Mucosa of gallbladder (tissue), 1 donor: ENCODE results near the gene MICOS13. TPM values are rescaled to one million over a fixed set of nuclear protein-coding genes. Genes with fewer than 3 reads are reported as not detected.

Source experiments
- DNase-seq: peaks from one replicate; pipeline ENCODE4 v3.0.0-alpha.2; 2020; ENCODE audit warnings: low spot score
- total RNA-seq: library from RNA; stranded (reverse); gene quantifications from one replicate; pipeline ENCODE4 v1.2.1, GENCODE V29; 2021
- donor health status: DM: no; HTN: no; CAD: no.

The MICOS13 gene
- total RNA-seq, 1 donor from 2014 or later, result 62.6 TPM

DNA sequence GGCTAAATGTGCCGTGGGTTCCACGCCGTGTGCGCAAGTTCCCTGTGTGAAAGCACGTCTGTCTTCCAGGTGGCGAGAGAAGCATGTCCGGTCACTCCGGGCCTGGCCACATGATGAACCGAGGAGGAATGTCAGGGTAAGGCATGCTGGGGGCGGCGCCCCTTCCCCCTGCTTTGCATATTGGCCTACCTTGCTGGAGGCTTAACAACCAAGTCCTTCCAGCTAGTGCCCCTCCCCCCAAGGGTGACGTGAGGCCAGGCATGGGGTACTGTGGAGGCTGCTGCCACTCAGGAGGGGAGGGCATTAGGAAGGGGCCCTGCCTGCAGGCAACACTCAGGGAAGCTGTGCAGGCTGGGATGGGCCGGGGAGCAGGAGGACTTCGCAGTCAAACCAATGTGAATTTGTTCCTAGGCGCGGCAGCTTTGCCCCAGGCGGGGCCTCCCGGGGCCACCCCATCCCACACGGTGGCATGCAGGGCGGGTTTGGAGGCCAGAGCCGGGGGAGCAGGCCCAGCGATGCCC, 12.5 kb downstream of the MICOS13 start:
- no peak for DNase-seq

DNA sequence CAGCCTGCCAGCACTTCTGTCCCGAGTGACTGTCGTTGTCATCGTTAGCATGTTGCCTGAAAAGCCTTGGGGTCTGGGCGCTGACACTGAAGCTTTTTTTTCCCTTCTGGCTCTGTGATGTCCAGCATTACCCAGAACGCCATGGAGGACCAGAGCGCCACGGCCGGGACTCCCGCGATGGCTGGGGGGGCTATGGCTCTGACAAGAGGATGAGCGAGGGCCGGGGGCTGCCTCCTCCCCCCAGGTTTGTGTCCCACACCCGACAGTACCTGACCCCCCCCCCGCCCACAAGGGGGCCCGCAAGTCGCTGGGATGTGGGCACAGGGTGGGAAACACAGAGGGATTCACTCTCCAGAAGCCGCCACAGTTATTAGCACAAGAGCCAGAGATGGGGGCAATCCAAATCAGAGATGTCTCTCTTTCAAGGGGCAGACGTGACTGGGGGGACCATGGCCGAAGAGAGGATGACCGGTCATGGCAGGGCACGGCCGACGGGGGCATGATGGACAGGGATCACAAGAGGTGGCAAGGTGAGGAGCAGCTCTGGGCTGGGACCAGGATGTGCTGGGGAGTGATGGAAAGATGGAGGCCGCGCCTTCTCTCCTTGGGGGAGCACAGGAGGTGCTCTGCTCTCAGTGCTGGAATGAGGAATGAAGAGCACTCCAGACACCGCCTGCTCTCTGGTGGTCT, 13.2 kb downstream of the MICOS13 start:
- no peak for DNase-seq

GRCh38 chr19:5665781-5666513, 14.4 kb downstream of the MICOS13 start:
- no peak for DNase-seq

DNA sequence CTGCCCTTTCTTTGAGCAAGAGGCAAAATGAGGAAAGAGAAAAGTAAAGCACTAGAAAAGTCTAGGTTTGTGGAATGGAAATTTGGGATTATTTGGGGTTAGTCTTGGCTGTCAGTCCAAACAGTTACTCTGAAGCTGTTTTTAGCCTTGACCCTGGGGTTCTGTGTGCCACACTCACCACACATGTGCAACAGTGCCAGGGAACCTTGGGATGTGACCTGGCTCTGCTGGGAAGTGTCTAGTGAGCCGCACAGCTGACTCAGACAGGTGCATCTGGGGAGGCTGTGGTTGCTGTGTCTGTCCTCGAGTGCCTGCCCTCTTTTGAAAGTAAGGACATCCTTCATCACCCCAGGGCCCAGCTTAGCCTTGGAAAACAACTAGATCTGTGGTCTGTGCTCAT, 15.8 kb downstream of the MICOS13 start:
- no peak for DNase-seq

DNA sequence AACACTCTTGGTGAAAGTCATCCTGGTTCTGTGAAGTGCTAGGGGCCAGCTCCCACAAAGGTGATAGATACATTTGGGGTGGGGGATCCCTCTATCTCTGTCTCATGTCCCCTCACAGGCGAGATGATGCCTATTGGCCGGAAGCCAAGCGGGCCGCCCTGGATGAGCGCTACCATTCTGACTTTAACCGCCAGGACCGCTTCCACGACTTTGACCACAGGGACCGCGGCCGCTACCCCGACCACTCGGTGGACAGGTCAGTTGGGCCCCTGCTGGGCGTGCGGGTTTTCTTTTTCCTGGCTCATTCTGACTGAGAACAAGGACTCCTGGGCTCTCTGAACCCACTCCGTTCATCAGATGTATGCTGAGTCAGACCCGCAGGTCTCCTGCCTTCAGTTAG, 16.4 kb downstream of the MICOS13 start:
- no peak for DNase-seq

- no peak for DNase-seq
Observed at GRCh38 chr19:5661483-5661882, 18.8 kb downstream of the MICOS13 start.

- DNase-seq, result no peak
Observed at GRCh38 chr19:5655412-5655811, 24.9 kb downstream of the MICOS13 start.

DNA sequence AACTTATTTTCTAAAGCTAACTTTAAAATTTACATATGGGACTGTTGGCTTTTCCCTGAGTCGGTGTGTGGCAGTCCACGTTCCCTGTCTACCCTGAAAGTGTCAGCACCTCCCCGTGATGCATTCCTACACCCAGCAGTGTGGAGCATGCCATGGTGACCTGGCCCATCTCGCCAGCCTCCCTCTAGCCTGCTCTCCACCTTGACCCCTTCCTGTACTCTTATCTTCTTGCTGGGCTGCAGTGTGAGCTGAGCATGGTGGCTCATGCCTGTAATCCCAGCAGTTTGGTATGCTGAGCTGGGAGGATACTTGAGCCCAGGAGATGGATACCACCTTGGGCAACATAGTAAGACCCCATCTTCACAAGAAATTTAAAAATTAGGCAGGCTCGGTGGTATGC, 25.4 kb downstream of the MICOS13 start:
- no peak for DNase-seq

GRCh38 chr19:5652261-5652660, 28.1 kb downstream of the MICOS13 start:
- DNase-seq, result no peak

GRCh38 chr19:5651361-5651760, 29.0 kb downstream of the MICOS13 start:
- DNase-seq, result no peak

GRCh38 chr19:5648464-5648863, 31.9 kb downstream of the MICOS13 start:
- no peak for DNase-seq

DNA sequence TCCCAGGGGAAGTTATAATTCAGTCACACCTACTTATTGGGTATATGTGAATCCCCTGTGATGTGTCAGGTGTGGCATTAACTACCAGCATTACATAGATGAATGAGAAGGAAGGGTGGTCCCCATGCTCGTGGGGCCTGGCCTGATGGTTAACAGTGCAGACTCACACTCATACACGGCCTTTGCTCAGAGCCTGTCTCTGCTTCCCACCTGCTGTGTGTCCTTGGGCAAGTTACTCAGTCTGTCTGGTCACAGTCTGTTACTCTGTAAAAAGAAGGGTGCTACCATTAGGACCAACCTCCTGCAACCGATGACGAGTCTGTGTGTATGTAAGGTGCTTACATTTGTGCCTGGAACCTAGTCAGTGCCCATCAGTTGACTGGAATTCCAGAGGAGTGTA, 33.6 kb downstream of the MICOS13 start:
- no peak for DNase-seq

DNA sequence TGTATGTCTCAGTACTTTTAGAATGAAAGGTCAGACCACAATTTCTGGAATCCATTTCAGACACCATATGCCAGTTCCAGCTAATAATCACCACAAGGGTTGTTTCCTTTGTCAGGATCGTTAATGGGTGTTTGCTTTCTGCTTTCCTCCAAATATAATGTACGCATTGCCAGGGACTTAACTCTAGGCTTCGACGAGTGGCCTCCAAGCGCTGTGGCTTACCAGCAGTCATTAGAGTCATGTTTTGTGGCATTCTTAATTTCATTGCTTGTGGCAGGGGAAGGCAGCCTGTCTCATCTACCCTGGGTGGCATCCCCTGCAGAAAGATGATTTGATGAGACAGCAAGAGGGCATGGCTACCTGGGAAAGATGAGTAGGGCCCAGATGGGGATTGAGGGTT, 34.9 kb downstream of the MICOS13 start:
- DNase-seq, result no peak

DNA sequence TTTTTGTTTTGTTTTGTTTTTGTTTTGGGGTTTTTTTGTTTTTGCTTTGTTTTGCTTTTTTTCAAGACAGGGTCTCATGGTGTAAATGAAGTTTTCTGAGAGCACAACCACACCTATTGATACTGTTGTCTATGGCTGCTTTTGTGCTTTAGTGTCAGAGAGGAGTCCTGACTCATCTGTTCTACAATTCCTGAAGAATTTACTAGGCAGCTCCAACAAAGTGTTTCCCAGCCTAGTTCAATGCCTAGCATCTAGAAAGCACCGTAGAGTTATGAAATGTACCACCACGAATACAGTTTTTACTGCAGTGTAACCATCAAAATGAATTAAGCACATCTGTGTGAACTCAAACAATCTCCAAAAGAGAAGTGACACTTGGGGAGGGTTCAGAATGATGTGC, 36.3 kb downstream of the MICOS13 start:
- no peak for DNase-seq

- no peak for DNase-seq
Observed at GRCh38 chr19:5643060-5643459, 37.3 kb downstream of the MICOS13 start.

DNA sequence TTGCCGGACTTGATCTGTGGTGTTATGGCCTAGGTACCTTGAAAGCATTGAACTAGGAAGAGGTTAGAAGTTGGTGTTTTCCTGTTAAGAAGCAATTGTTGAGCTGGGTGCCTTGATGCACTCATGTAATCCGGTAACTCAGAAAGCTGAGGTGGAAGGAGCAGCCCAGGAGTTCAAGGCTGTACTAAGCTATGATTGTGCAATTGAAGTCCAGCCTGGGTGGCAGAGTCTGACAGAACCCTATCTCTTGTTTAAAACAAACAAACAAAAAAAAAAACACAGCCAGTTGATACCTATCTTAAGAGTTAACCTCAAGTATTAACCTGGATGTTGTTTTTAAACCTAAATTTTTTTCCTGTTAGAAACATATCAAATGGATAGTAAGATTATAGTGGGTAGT, 38.1 kb downstream of the MICOS13 start:
- no peak for DNase-seq

DNA sequence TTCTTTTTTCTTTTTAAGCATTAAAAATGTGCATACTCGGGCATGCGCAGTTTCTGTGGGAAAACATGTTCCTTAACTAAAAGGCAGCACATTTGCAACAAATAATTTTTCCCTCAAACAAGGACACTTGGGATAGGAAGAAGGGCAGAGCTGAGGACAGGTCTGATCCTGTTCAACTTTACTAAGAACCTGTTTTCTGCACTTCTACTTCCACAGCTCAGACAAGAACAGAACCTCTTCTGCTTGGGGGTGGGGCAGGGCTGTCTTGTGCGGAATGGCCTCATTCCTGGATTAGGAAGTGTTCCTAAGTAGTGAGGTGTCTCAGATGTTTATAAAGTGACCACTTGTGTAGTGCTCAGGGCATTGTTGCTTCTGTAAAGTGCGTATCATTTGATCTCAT, 39.1 kb downstream of the MICOS13 start:
- DNase-seq, result no peak

DNA sequence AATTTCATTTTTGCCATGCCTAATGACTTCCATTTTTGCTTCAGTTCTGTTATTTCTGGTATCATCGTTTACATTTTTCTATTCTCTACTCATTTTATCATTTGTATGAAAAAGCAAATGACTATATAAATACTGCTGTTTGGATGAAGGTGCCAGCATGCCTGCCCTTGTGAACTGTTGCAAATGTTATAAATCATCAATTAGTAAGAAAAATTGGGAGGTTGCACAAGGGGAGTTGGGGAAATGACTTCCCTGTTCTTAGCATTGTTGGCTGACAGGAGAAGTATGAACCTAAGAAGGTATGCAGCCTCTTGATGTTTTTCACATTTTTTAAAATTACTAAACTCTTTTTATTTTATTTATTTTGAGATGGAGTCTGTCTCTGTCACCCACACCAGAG, 42.3 kb downstream of the MICOS13 start:
- DNase-seq, result no peak

GRCh38 chr19:5635427-5635826, 44.9 kb downstream of the MICOS13 start:
- no peak for DNase-seq

GRCh38 chr19:5632657-5633056, 47.7 kb downstream of the MICOS13 start:
- no peak for DNase-seq

DNA sequence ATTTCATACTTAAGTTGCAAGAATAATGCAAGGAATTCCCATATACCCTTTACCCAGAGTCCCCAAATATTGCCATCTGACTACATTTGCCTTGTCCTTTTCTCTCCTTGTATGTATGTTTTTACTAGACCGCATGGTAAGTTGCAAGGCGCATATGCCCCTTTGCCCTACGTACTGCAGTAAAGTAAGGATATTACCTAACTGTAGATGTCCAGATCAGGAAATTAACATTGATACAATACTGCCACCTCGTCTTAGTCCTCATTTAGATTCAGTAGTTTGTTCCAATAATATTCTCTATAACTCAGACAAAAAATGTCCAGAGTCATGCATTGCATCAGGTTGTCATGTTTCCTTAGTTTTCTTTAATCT, 48.1 kb downstream of the MICOS13 start:
- no peak for DNase-seq

DNA sequence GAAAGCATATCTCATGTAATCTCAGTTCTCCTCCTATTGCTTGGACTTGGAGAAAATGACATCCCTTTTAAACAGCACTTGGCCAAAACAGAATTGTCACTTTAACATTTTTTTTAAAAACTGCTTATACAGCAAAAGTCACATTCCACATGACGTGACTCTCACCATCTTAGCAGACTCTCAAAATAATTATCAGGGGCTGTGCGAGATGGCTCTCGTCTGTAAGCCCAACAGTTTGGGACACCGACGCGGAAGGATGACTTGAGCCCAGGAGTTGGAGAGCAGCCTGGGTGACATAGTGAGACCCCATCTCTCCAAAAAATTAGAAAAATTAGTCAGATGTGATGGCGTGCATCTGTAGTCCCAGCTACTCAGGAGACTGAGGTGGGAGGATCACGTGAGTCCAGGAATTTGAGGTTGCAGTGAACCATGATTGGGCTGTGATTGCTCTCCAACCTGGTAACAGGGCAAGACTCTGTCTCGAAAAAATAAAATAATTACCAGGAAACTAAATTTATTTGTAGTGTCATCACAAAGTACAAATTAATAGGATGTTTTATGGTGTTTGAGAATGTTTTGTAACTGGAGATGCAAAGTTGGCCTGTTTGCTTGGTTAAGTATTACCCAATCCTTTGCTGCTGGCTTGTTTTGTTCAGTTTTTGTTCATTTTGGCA, 48.6 kb downstream of the MICOS13 start:
- DNase-seq, result no peak

- no peak for DNase-seq
Observed at GRCh38 chr19:5628919-5629481, 51.3 kb downstream of the MICOS13 start.
